ENCODE results near the gene SLC12A2. TPM values are rescaled to one million over a fixed set of nuclear protein-coding genes. Genes with fewer than 3 reads are reported as not detected.

The SLC12A2 gene
- polyA plus RNA-seq, 1 donor (not counting 4 experiments of a cell fraction or from before 2014, with no cell fraction given) = 15.5 TPM

DNA sequence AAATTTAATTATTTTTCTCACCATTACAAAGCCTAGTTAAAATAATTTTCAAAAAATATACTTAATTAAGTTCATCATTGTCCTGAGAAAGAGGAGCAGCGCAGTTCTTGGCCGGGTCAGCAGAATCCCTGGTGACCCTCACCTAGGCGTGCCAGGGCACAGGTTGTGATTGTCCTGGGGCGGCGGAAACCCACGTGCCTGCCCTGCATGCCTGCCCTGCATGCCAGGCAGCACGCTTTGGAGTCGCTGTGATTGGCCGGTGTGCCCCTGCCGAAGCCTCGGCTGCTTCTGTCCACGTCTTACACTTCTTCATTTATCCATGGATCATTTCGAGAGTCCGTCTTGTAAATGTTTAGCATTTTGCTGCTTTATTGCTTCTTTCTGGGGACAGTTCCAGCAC is 25.6 kb downstream of the SLC12A2 start:
- no peak overlapping the region for H3K27ac ChIP-seq (ENCODE audit: control insufficient read depth, insufficient read depth, low read length)
- H3K4me1 ChIP-seq (ENCODE audit: control insufficient read depth, extremely low read depth, insufficient read depth, low read length) = peaks cover 3% of the 10 kb centered on the region
- no peaks in the 10 kb centered on the region for H3K9me3 ChIP-seq (ENCODE audit: control insufficient read depth, low read depth, low read length)
- dilution Hi-C loops (cut with MboI; ENCODE audit: extremely low pct_ligation_motif_present, low sequenced_read_pairs) = no loop called here
- peaks cover 0 to 3% of the 10 kb centered on the region in 2 experiments for H3K36me3 ChIP-seq (ENCODE audit: control insufficient read depth in 2 of 2, extremely low read depth in 1 of 2, insufficient read depth in 2 of 2, low read length in 2 of 2)
- FAIRE-seq (no peak), DNase-seq (ENCODE audit: low read depth, low spot score) (no peak)
- H2AFZ ChIP-seq (ENCODE audit: control insufficient read depth, low read length) = no peak overlapping the region
- H3K9me1 ChIP-seq (ENCODE audit: control insufficient read depth, extremely low read depth, insufficient read depth, low read length) = no peaks in the 10 kb centered on the region
- H3K27me3 ChIP-seq (ENCODE audit: control insufficient read depth, extremely low read depth, insufficient read depth, low read length) = no peaks in the 10 kb centered on the region
- H3K79me2 ChIP-seq (ENCODE audit: control insufficient read depth, insufficient read depth, low read length) = peaks cover 19% of the 10 kb centered on the region
- H3K9ac ChIP-seq (ENCODE audit: control insufficient read depth, extremely low read depth, insufficient read depth, low read length) = no peak overlapping the region
- no peaks in the 10 kb centered on the region for H4K20me1 ChIP-seq (ENCODE audit: control insufficient read depth, extremely low read depth, insufficient read depth, low read length)
- H3K4me2 ChIP-seq (ENCODE audit: control insufficient read depth, extremely low read depth, insufficient read depth, low read depth, low read length) = no peak overlapping the region
- TF ChIP-seq, protein P1, sequence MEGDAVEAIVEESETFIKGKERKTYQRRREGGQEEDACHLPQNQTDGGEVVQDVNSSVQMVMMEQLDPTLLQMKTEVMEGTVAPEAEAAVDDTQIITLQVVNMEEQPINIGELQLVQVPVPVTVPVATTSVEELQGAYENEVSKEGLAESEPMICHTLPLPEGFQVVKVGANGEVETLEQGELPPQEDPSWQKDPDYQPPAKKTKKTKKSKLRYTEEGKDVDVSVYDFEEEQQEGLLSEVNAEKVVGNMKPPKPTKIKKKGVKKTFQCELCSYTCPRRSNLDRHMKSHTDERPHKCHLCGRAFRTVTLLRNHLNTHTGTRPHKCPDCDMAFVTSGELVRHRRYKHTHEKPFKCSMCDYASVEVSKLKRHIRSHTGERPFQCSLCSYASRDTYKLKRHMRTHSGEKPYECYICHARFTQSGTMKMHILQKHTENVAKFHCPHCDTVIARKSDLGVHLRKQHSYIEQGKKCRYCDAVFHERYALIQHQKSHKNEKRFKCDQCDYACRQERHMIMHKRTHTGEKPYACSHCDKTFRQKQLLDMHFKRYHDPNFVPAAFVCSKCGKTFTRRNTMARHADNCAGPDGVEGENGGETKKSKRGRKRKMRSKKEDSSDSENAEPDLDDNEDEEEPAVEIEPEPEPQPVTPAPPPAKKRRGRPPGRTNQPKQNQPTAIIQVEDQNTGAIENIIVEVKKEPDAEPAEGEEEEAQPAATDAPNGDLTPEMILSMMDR (optimal IDR thresholded peaks at IDR 0.05 in 1 of 3, IDR thresholded peaks at IDR 0.05 in 1 of 3, conservative IDR thresholded peaks at IDR 0.05 in 1 of 3; ENCODE audit: extremely low read depth in 1 of 3, insufficient read depth in 2 of 3, low read length in 3 of 3) = no peak
- no peak for TF ChIP-seq EZH2 (IDR thresholded peaks at IDR 0.05; ENCODE audit: low read length)
- no peak overlapping the region for H3K4me3 ChIP-seq (ENCODE audit: control insufficient read depth in 2 of 3, extremely low read depth in 1 of 3, insufficient read depth in 2 of 3, low read depth in 1 of 3, low read length in 3 of 3)

DNA sequence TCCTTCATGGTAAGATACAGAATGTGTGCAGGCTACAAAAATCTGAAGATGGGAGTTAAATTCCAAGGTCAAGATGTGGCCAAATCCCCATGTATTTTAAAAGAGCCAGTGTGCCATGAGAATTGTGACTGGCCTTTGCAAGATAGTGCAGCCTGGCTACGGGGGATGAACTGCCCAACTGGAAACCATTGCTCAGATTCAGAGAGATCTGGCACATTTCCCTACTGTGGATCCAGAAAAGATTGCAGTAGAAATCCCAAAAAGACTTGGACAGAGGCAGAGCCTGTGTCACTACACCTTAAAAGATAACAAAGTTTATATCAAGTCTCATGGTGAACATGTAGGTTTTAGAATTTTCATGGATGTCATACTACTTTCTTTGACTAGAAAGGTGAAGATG is 26.2 kb downstream of the SLC12A2 start:
- FAIRE-seq (no peak), DNase-seq (ENCODE audit: low read depth, low spot score) (no peak)
- no peak for TF ChIP-seq EZH2 (IDR thresholded peaks at IDR 0.05; ENCODE audit: low read length)
- TF ChIP-seq, protein P1 (optimal IDR thresholded peaks at IDR 0.05 in 1 of 3, IDR thresholded peaks at IDR 0.05 in 1 of 3, conservative IDR thresholded peaks at IDR 0.05 in 1 of 3; ENCODE audit: extremely low read depth in 1 of 3, insufficient read depth in 2 of 3, low read length in 3 of 3) = no peak
- peaks cover 2 to 4% of the 10 kb centered on the region in 2 experiments for H3K36me3 ChIP-seq (ENCODE audit: control insufficient read depth in 2 of 2, extremely low read depth in 1 of 2, insufficient read depth in 2 of 2, low read length in 2 of 2)
- peaks cover 3% of the 10 kb centered on the region for H3K4me1 ChIP-seq (ENCODE audit: control insufficient read depth, extremely low read depth, insufficient read depth, low read length)
- H3K4me2 ChIP-seq (ENCODE audit: control insufficient read depth, extremely low read depth, insufficient read depth, low read depth, low read length) = no peak overlapping the region
- H4K20me1 ChIP-seq (ENCODE audit: control insufficient read depth, extremely low read depth, insufficient read depth, low read length) = no peaks in the 10 kb centered on the region
- no peaks in the 10 kb centered on the region for H3K27me3 ChIP-seq (ENCODE audit: control insufficient read depth, extremely low read depth, insufficient read depth, low read length)
- H3K9ac ChIP-seq (ENCODE audit: control insufficient read depth, extremely low read depth, insufficient read depth, low read length) = no peak overlapping the region
- peaks cover 19% of the 10 kb centered on the region for H3K79me2 ChIP-seq (ENCODE audit: control insufficient read depth, insufficient read depth, low read length)
- no peak overlapping the region for H3K27ac ChIP-seq (ENCODE audit: control insufficient read depth, insufficient read depth, low read length)
- no peaks in the 10 kb centered on the region for H3K9me1 ChIP-seq (ENCODE audit: control insufficient read depth, extremely low read depth, insufficient read depth, low read length)
- no peaks in the 10 kb centered on the region for H3K9me3 ChIP-seq (ENCODE audit: control insufficient read depth, low read depth, low read length)
- H2AFZ ChIP-seq (ENCODE audit: control insufficient read depth, low read length) = no peak overlapping the region
- dilution Hi-C loops (cut with MboI; ENCODE audit: extremely low pct_ligation_motif_present, low sequenced_read_pairs) = no loop called here
- no peak overlapping the region for H3K4me3 ChIP-seq (ENCODE audit: control insufficient read depth in 2 of 3, extremely low read depth in 1 of 3, insufficient read depth in 2 of 3, low read depth in 1 of 3, low read length in 3 of 3)

Measured in keratinocyte (primary cell).